Measurements from ENCODE around the gene HNRNPM.

DNA sequence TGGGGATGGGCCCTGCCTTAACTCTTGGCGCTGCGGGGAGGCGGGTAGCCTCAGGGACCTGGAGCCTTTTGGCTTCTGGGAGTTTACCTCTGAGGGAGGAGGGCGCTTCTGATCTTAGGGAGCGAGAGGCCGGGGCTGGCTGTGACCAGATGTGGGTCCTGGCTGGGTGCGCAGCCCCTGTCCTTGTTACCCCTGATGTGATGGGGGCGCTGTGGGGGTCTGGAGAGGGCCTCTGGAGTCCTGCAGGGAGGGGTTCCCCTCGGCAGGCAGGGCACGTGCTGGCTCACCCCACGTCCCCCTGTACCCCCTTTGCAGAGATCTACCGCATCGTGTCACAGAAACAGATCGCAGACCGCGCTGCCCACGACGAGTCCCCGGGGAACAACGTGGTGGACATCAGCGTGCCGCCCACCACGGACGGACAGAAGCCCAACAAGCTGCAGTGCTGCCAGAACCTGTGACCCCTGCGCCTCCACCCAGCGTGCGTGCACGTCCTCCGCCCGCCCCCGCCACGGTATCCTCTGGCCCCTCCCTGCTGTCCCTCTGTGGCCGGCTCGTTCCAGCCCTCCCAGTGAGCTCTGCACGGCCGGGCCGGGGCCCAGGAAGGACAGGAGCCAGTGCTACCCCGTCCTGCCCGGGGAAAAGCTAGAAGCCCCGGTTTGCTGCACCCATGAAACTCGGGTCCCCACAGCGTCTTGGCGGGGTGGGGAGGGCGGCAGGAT is 41.5 kb upstream of the HNRNPM start:
- no peak for TF ChIP-seq SRF (IDR thresholded peaks at IDR 0.05; ENCODE audit: low read depth)
- TF ChIP-seq ZNF274 (IDR thresholded peaks at IDR 0.05; ENCODE audit: low read depth, low read length), result no peak
- TF ChIP-seq POLR2AphosphoS5 (IDR thresholded peaks at IDR 0.05; ENCODE audit: low read depth, low read length), result no peak
- no peak for TF ChIP-seq YY1 (IDR thresholded peaks at IDR 0.05; ENCODE audit: extremely low read depth, insufficient replicate concordance, low read depth, low read length)
- no peak for TF ChIP-seq POLR2A (IDR thresholded peaks at IDR 0.05; ENCODE audit: borderline replicate concordance, extremely low read depth, insufficient read depth, insufficient read length)
- TF ChIP-seq, protein P1, sequence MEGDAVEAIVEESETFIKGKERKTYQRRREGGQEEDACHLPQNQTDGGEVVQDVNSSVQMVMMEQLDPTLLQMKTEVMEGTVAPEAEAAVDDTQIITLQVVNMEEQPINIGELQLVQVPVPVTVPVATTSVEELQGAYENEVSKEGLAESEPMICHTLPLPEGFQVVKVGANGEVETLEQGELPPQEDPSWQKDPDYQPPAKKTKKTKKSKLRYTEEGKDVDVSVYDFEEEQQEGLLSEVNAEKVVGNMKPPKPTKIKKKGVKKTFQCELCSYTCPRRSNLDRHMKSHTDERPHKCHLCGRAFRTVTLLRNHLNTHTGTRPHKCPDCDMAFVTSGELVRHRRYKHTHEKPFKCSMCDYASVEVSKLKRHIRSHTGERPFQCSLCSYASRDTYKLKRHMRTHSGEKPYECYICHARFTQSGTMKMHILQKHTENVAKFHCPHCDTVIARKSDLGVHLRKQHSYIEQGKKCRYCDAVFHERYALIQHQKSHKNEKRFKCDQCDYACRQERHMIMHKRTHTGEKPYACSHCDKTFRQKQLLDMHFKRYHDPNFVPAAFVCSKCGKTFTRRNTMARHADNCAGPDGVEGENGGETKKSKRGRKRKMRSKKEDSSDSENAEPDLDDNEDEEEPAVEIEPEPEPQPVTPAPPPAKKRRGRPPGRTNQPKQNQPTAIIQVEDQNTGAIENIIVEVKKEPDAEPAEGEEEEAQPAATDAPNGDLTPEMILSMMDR (IDR thresholded peaks at IDR 0.05 in 2 of 3, conservative IDR thresholded peaks at IDR 0.05 in 1 of 3; ENCODE audit: borderline replicate concordance in 1 of 3, insufficient read depth in 1 of 3, low read depth in 2 of 3, low read length in 2 of 3), result no peak

All from HCT116 (cell line).